HL-60/S4 treated with phorbol 12-myristate 13-acetate at 8.2 ng/mL for 4 days and 3 days (cell line): ENCODE measurements around the gene PLCZ1.
"Not testable (repeated sequence)": the region's sequence is repeated elsewhere in the genome, so short reads cannot be mapped to it uniquely, and the experiment has no call there.

Experiments used
- in situ Hi-C: fragments of 300-500 bp; cut with MboI; formaldehyde crosslinking; loops from 2 replicates; pipeline ENCODE4 v1.15.0; 2022; ENCODE audit warnings: low sequenced_read_pairs

The PLCZ1 gene

DNA sequence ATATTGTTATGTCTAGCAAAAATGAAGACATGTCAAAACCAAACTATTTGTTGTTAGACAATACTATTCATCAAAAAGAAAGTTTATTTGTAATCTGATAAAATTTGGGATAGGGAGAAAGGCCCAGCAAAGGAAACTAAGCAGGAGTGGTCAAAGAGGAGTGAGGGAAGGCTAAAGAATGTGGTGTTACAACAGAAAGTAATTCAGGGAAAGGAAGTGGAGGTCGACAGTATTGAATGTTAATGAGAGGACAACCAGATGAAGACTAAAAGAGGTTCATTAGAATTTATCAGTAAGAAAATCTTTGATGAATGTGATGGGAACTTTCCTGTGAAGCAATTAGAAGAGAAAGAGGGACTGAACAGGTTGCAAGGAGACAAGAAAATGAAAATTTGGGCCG is 33.9 kb downstream of the PLCZ1 start:
- in situ Hi-C loops = no loop called here

DNA sequence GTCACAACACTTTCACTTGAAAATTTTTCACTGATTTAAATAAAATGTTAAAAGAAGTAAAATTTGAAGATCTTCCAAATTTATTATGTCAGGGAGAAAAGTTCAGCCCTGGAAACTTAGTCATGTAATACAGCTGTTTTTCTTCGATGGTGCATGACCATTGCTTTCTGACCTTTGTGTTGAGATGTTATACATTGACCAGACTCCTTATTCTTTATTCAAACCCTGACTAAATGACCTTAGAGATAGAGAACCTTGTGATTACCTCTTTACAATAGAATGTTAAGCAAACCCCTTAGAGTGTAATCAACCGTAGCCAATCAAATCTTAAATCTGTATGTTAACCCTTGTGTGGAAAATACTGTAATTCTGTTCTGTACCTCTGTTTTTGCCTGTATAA is 34.5 kb downstream of the PLCZ1 start:
- in situ Hi-C loops = no loop called here

DNA sequence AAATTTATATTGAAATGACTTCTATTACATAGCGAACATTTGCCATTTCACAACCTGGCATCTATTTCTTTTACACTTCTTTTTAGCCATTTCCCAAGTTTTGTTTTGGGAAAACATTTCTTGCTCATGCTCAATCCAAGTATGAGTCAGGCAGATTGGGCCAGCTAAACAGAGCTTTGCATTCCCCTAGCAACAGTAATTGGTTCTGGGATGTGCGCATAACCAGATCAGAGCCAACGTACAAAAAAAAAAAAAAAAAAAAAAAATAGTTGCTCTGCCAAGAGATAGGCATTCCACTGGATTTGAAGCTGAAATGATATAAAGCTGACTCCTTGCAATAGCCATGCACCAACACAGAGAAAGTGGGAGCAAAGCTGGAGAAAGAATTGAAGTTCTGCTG is 37.5 kb downstream of the PLCZ1 start:
- in situ Hi-C loops = no loop called here

DNA sequence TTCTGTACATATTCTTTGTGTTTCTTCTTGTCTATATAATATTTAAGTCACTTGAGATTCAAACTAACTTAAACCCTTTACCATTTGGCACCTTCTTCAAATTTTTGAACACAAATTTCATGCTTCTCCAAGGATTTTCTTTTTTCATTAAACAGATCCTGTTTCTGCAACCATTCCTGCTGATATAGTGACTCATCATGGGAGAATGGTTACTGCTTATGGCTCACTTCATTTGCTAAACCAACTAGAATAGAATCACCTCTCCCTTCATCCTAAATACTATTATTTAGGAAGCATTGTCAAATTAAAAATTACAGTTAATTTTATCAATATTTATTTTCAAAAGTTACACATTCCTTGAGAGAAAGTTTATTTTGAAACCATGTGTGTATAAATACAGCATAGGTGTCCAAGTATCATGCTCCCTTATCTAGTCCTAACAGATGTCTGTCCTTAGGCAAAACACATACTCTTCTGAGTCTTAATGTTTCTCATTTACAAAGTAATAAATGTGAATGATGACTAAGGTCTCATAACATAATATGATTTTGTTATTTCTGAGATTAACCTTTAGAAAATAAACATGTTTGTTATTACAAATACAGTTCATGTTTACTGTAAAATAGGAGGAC is 40.7 kb downstream of the PLCZ1 start:
- in situ Hi-C loops = no loop called here

DNA sequence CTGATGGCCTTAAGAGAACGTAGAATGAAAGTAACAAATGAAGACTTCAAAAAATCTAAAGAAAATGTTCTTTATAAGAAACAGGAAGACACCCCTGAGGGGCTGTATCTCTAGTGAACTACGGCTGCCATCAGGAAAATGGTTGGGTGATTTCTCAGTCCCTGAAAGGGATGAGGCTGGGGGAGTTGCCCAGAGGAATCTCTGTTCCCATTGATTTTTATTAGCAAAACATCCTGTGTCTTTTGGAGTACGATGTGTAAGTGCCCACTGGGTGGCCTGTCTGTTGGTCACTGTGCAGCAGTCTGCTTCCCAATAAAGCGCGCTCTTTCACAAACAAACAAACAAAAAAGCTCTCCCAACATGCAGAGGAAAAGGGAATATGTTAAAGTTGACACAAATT is 43.8 kb downstream of the PLCZ1 start:
- in situ Hi-C loops = not testable (repeated sequence)

DNA sequence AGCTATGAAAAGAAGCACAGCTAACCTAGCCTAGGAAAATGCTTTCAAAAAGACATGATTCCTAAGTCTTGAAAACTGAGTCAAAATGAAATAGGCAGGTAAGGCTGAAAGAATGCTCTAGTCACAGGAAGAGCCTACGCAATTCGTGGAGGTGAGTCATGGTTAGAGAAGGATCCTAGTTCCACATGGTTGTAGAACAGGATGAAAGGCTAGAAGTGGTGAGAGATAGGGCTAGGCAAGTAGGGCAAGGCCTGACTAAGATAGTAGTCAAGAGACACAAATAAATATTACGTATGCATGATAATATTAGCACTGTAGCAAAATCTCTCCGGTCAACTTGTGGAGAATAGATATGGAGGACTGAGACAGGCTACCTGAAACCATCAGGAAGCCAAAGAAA is 47.2 kb downstream of the PLCZ1 start:
- in situ Hi-C loops = no loop called here

DNA sequence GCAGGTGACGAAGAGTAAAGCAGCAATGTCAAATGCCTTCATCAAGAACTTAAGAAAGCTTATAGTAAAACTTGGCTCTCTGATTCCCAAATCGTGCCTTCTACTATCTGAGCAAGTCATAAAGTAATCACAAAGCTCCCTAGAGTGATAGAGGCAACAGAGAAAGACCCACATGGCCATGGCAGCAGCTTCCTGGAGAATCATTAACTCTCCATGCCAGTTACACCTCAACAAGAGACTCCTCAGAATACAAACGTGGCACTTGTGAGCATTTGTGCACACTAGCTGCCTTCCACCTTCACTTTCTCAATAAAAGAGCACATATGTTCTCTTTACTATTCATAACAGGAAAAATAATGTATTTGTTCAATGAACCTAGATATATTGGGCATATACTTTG is 48.0 kb downstream of the PLCZ1 start:
- in situ Hi-C loops = no loop called here

DNA sequence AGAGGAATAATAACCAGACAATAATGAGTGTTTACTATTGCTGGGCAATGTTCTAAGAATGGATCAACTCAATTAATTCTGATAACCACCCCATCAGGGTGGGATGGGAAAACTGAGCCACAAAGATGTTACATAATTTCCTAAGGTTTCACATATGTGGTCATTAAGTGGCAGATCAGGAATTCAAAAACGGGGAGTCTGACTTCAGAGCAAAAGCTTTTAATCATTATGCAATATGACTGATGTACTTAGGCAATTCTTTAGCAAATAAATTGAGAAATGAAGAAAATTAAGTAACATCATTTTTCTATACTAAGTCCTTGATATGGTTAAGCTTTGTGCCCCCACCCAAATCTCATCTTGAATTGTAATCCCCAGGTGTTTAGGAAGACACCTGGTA is 53.4 kb downstream of the PLCZ1 start:
- in situ Hi-C loops = no loop called here

DNA sequence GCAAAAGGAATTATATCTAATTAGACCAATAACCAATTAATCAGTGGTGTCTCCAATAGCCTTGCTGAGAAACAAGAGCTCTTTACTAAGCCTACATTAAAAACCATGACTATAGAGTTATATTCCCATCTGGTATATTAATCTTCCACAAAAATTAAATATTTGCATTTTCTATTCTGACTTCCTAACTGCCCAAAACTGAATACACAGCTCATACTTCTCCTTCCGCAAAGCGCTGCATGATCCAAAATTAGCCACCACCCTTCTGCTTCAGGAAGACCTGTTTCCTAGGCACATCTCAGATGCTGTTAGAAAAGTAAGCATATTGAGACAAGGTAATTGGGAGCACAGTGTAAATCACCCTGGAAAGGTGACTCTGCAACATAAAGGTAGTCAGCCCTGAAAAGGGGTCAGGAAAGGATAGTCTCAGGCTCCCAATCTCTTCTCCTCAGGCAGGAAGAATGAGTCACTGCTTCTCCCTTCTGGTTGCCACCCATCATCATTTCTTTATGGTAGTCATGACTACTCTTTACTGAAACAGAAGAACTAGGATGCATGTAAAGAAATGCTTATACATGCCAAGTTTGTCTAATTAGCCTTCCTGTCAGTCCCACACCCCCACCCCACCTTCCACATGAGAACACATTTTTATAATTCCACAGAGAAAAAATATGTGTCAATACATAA is 54.3 kb downstream of the PLCZ1 start:
- in situ Hi-C loops = no loop called here

DNA sequence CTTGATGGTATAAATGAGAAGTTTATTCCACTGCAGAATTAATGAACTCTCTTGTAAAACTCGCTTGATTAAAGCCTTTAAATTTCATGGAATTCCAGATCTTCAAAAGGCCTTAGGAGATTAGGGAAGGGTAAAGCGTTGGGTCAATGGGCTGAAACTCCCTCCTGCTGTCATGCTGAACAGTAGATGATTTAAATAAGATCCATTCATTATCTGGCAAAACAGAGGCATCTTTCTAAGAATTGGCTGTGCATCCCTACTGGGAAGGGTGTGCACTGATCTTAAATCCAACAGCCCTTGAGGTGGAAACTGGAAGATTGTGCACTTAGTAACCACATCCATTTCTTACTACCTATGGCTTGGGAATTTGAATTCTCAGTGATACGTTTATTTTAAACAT is 56.0 kb downstream of the PLCZ1 start:
- in situ Hi-C loops = no loop called here

DNA sequence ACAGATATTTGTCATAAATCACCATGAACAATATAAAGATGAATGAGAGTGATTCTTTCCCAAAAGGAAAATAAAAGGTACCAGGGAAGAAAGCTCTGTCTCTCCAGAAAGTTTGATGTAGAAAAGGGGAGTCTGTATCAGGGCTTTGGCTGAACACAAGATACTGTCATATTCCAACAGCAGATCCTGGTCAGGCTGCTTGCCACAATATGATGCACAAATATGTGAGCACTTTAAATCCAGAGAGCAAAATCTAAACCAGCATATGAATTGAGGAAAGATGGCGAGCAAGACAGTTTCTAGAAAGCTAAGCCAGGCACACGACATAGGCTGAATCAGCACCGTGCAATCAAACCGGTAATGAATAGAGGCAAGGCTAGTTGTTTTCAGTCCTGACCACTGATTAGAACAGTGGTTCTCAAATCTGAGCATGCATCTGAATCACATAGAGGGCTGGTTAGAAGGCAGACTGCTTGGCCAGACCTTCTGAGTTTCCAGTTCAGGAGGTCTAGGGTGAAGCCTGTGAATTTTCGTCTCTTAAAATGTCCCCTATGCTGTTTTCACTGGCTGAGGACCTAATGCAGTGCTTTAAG is 60.7 kb downstream of the PLCZ1 start:
- in situ Hi-C loops = no loop called here

DNA sequence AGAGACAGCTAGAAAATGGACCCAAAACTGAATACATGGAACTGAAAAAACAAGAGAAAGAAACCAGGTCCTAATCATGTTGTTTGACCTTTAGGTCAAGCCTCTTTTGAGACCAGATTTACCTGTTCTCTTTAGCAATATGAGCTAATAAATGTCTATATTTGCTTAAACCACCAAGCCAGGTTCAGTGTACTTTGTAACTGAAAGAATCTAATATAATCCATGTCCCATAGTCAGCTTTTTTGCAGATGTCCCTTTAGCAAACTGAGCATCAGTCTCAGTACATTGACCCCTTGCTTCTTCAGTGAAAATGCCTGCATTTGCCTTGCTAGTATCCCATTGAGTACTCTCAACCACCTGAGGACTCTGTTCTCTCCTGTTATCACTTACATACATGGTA is 61.7 kb downstream of the PLCZ1 start:
- in situ Hi-C loops = no loop called here

DNA sequence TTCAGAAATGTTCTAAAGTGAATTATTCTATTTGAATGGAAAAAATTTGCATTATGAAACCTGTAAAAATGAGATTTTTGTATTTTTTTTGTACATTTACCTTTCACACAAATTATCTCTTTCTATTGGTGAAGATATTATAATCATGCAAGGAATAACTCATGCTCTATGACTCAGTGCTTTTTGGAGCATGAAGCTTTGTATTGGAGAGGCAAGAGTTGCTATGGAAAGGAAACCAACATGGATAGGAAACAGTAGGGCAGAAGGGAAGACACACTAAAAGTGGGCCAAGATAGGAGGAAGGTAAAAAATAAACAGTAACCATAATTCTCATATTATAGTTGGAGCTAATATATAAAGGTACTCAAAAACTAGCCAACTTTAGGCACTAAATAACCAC is 79.0 kb downstream of the PLCZ1 start:
- in situ Hi-C loops = no loop called here

DNA sequence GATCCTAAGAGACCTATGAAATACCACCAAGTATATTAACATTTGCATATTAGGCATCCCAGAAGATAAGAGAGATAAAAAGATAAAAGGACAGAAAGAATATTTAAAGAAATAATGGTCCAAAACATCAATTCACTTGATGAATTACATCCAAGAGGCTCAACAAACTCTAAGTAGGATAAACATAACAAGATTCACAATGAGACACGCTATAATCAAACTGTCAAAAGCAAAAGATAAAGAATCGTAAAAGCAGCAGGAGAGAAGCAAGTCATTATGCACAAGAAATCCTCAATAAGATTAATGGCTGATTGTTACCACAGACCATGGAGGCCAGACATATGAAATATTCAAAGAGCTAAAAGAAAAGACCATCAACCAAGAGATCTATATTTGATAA is 79.6 kb downstream of the PLCZ1 start:
- in situ Hi-C loops = no loop called here

DNA sequence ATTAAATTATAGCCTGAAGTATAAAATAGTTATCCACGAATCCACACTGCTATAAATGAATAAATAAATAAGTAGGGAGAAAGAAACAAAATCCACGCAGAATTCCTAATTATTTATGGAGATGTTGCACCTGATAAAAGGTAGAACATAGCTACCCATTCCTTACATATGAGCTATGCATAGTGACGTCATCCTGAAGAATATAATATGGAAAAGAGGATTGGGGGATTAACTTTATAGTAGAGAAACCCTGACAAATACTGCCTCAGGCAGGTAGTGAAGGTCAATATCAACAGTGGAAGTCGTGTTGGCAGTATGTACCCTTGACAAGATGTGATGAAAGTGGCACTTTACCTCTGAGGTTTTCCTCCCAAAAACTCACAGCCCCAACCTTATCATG is 82.5 kb downstream of the PLCZ1 start:
- in situ Hi-C loops = no loop called here

DNA sequence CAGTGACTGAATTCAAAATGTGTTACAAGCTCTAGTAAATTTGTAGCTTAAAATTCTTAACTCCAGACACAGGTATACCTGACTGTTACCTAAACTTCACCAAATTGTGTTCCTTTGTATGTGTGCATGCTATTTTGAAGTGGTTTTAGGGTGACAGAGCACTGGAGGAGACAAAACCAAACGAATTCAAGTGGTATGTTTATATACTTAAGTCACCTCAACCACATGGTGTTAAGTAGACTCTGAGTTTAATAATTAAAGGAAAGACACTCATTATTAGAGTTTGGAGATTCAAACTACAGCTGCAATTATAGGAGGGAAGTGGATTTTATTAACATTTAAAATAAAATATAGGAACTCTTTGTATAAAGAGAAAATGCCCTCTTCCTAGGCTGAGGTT is 84.3 kb downstream of the PLCZ1 start:
- in situ Hi-C loops = no loop called here

DNA sequence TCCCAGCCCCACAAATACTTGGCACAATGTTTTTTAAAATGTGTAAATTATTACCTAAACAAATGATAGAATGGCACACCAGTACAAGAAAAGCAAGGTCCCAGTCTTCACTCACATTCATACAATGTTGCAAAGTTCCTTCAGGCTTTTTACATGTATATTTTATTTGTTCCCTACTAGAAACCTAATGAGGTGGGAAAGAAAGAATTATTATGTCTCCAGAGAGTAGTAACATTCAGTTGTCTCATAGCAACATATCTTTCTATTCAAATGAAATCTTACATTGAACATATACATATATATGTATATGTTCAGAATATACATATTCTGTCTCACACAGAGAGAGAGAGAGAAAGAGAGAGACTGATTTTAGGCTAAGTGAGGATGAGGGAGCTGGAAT is 85.2 kb downstream of the PLCZ1 start:
- in situ Hi-C loops = no loop called here

DNA sequence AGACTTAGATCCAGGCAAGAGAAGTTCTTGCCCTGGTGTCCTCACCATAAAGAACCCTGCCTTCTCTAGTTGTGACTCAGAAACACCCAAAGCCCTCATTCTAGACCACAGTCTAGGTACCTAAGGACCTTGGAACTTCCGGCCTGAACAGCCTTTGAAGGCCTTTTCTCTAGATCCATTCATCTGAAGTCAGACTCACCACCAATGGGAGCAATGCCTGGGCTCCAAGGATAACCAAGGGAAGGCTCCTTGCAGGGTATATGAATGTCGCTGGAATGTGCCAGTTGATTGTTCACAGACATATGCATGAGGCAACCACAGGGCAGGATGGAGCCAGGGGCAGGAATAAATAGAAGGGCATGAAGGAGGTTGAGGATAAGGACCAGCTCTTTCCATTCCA is 86.3 kb downstream of the PLCZ1 start:
- in situ Hi-C loops = no loop called here

DNA sequence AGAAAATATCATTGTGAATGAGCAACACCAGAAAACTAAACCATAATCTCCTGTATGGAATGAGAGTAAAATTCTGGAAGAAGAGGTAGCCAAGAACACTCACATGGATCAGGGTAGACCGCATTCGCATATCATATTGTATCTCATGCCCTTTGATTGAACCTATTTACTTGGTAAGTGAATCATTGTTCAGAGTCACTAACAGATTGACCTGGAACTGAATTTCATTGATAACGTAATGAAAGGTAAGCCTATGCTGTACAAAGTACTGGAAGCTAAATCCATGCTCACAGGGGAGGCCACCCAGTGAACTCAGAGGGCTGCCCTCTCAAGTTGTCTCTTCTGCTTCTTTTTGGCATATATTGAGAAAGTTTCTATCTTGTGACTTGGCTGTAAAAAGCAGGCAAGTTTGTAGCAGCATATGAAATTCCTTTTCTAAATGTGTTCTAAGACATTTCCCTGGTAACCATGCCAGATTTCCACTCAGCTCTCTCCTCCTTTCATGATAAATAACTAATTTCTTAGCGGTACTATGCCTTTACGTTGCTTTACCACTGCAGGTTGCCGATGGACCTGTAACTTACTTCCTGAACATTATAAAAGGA is 91.4 kb downstream of the PLCZ1 start:
- in situ Hi-C loops = no loop called here

DNA sequence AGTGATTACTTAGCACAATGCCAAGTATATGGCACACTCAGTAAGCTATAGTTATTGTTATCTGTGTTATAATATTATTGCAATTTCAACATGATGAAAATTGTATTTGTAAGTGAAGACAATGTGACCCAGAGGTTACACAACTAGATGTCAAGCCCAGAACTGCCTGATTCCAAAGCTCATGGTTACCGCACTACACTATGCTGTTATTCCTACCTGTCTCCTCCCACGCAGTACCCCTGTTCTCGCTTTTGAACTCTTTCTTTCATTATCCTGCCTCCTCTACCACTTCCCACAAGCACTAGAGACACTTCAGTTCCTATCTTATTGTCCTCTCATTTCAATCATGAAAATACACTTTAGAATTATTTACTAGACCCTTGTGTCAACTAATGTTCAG is 93.2 kb downstream of the PLCZ1 start:
- in situ Hi-C loops = no loop called here

DNA sequence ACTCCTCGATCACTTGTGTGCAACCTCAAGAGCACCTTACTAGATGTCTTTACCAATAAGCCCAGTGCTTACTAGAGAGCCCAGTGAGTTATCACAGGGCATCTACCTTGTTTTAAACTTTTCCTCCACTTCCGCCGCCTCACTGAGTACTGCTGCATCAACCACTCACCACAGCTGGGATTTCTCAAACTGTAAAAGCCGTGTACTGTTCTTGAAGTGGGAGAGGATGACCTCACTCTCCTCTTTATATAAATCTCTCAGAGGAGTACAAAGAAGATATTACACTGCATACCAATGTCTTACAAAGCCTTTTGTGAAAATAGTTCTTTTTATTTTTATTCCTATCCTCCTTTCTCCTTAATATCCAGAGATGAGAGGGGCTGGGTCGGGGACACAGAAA is 94.1 kb downstream of the PLCZ1 start:
- in situ Hi-C loops = no loop called here

DNA sequence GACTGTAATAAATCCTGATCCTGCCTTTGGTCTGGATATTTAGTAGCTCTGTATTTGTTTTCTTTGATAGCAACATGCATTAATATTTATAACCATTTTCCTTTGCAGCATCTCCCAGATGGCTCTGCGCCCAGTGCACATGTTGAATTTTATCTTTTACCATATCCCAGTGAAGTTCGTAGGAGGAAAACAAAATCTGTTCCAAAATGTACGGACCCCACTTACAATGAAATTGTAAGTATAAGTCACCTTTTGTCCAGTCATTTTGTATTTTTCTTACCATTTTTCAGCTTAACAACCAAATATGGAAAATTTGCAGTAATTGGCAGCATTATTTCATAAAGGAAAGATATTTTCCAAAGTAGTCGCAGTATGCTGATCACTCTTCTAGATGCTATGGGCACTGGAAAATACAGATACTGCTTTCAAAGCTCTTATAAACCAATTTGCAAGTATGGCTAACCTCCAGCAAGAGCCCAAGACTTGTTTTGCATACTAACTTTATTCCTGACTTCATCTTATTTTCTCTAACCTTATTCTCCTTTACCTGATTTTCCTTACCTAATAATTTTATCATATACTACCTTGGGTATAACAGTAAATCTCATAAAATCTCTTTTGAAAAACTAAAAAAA is 97.4 kb downstream of the PLCZ1 start:
- in situ Hi-C loops = no loop called here
